Urothelium cell line (cell line): ENCODE measurements around the gene PGGHG.
"Not testable (repeated sequence)": the region's sequence is repeated elsewhere in the genome, so short reads cannot be mapped to it uniquely, and the experiment has no call there.

Experiments
- DNase-seq: peaks from one replicate; pipeline ENCODE4 v3.0.0; 2011; ENCODE audit warnings: low spot score, mixed read lengths
- FAIRE-seq: peaks from 2 replicates; lab custom pipeline; 2011; peaks lifted over from hg19 to GRCh38; lab: Jason Lieb, UNC

PGGHG gene

GRCh38 chr11:284105-285020 is 4.6 kb upstream of the PGGHG start:
- DNase-seq (no peak), FAIRE-seq (no peak)

- DNase-seq (no peak), FAIRE-seq (no peak)
These were observed 3.7 kb upstream of the PGGHG start for GRCh38 chr11:285021-285893.

GRCh38 chr11:285894-286220 is 3.1 kb upstream of the PGGHG start:
- no peak for DNase-seq
- FAIRE-seq, result no peak

- not testable (repeated sequence) for FAIRE-seq, DNase-seq
These were observed 1.7 kb upstream of the PGGHG start for GRCh38 chr11:286977-287820.

- DNase-seq (no peak), FAIRE-seq (no peak)
These were observed 977 bp upstream of the PGGHG start for GRCh38 chr11:287821-288477.

GRCh38 chr11:289398-289711 is 429 bp downstream of the PGGHG start:
- FAIRE-seq (no peak), DNase-seq (no peak)

GRCh38 chr11:289712-290620 is 1.0 kb downstream of the PGGHG start:
- FAIRE-seq (no peak), DNase-seq (no peak)

GRCh38 chr11:290621-291231 is 1.8 kb downstream of the PGGHG start:
- FAIRE-seq, result no peak
- DNase-seq, result no peak

- DNase-seq, result no peak
- no peak for FAIRE-seq
These were observed 2.6 kb downstream of the PGGHG start for GRCh38 chr11:291281-292210.

- DNase-seq (no peak), FAIRE-seq (no peak)
These were observed 3.5 kb downstream of the PGGHG start for GRCh38 chr11:292211-293121.

GRCh38 chr11:293271-293851 is 4.4 kb downstream of the PGGHG start:
- no peak for FAIRE-seq
- DNase-seq, result no peak

GRCh38 chr11:293852-294661 is 5.1 kb downstream of the PGGHG start:
- FAIRE-seq, result no peak
- DNase-seq, result no peak

- DNase-seq, result no peak
- FAIRE-seq, result no peak
These were observed 5.9 kb downstream of the PGGHG start for GRCh38 chr11:294780-295179.

- DNase-seq, result no peak
- no peak for FAIRE-seq
These were observed 6.6 kb downstream of the PGGHG start for GRCh38 chr11:295351-296170.
